HG03045 (cell line): ENCODE results near the gene USP17L18.
"Not testable (repeated sequence)": the region's sequence is repeated elsewhere in the genome, so short reads cannot be mapped to it uniquely, and the experiment has no call there.

Experiments used
- ATAC-seq: cut with Tn5 transposase; IDR thresholded peaks from one replicate; pipeline ENCODE4 v1.9.1; 2021; ENCODE audit warnings: mild to moderate bottlenecking, moderate library complexity; ENCODE audit not compliant: unreplicated experiment

The USP17L18 gene

DNA sequence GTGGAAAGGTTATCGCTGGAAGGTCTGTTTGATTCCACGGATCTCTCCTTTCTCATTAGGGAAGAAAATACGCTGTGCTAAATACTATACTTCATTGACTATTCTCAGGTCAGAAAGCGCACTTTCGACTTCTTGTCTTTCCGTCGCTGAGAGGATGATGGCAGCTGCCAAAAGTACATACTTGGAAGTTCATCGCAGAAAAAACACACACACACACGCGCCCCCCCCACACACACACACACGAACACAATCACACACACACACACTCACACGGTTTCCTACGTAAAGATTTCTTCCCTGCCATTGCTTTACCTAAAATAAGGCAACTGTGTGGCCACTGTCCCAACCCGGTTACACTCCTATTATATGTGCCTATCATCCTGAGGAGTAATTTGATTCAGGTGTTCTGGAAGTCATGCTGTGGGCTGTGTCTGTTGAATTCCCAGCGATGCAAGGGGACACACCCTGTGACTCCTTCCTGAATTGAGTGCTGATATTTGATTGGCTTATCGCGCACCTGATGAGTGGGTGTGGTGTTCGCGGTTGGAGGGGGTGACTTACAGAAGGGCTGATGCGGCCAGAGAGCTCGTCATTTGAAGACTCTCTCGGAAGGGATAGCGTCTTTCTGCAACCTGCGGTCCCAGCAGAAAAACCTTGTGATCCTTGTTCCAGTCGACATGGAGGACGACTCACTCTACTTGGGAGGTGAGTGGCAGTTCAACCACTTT is at the start of gene USP17L18:
Gene USP17L18 (plus strand): TSS at position 678 of the 728 bp plus-strand sequence. CDS start 0 bp downstream, at position 678.
- not testable (repeated sequence) for ATAC-seq

GRCh38 chr4:9210357-9210756 is 38.1 kb upstream of the USP17L18 start, which contains the start of gene USP17L10:
Gene USP17L10, plus strand, starts transcription at chr4:9210657. Its CDS starts 0 bp downstream, at chr4:9210657.
- not testable (repeated sequence) for ATAC-seq

DNA sequence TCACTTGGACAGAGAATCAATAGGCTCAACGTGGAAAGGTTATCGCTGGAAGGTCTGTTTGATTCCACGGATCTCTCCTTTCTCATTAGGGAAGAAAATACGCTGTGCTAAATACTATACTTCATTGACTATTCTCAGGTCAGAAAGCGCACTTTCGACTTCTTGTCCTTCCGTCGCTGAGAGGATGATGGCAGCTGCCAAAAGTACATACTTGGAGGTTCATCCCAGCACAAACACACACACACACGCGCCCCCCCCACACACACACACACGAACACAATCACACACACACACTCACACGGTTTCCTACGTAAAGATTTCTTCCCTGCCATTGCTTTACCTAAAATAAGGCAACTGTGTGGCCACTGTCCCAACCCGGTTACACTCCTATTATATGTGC is 33.7 kb upstream of the USP17L18 start:
- ATAC-seq, result not testable (repeated sequence)

GRCh38 chr4:9215105-9215504 is 33.3 kb upstream of the USP17L18 start, which contains the start of gene USP17L11:
Gene USP17L11, plus strand, starts transcription at chr4:9215405. Its CDS starts 0 bp downstream, at chr4:9215405.
- not testable (repeated sequence) for ATAC-seq

GRCh38 chr4:9219852-9220251 is 28.6 kb upstream of the USP17L18 start, which contains the start of gene USP17L12:
Gene USP17L12, plus strand, starts transcription at chr4:9220152. Its CDS starts 0 bp downstream, at chr4:9220152.
- ATAC-seq, result not testable (repeated sequence)

- not testable (repeated sequence) for ATAC-seq
Measured at GRCh38 chr4:9224596-9224995, 23.8 kb upstream of the USP17L18 start, which contains the start of gene USP17L13. Gene USP17L13, plus strand, starts transcription at chr4:9224896. Its CDS starts 0 bp downstream, at chr4:9224896.

DNA sequence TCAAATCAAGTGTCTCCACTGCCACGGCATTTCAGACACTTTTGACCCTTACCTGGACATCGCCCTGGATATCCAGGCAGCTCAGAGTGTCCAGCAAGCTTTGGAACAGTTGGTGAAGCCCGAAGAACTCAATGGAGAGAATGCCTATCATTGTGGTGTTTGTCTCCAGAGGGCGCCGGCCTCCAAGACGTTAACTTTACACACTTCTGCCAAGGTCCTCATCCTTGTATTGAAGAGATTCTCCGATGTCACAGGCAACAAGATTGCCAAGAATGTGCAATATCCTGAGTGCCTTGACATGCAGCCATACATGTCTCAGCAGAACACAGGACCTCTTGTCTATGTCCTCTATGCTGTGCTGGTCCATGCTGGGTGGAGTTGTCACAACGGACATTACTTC is 18.2 kb upstream of the USP17L18 start:
- ATAC-seq, result not testable (repeated sequence)

DNA sequence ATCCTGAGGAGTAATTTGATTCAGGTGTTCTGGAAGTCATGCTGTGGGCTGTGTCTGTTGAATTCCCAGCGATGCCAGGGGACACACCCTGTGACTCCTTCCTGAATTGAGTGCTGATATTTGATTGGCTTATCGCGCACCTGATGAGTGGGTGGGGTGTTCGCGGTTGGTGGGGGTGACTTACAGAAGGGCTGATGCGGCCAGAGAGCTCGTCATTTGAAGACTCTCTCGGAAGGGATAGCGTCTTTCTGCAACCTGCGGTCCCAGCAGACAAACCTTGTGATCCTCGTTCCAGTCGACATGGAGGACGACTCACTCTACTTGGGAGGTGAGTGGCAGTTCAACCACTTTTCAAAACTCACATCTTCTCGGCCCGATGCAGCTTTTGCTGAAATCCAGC is 14.3 kb upstream of the USP17L18 start, which contains the start of gene USP17L15:
Gene USP17L15 (plus strand): TSS at position 301 of the 400 bp plus-strand sequence. CDS start 0 bp downstream, at position 301.
- ATAC-seq, result not testable (repeated sequence)

DNA sequence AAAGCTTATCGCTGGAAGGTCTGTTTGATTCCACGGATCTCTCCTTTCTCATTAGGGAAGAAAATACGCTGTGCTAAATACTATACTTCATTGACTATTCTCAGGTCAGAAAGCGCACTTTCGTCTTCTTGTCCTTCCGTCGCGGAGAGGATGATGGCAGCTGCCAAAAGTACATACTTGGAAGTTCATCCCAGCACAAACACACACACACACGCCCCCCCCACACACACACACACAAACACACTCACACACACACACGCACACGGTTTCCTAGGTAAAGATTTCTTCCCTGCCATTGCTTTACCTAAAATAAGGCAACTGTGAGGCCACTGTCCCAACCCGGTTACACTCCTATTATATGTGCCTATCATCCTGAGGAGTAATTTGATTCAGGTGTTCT is 10.0 kb upstream of the USP17L18 start:
- not testable (repeated sequence) for ATAC-seq

- ATAC-seq, result not testable (repeated sequence)
Measured at GRCh38 chr4:9243579-9243978, 4.9 kb upstream of the USP17L18 start, which contains the start of gene USP17L17. Gene USP17L17, plus strand, starts transcription at chr4:9243879. Its CDS starts 0 bp downstream, at chr4:9243879.

DNA sequence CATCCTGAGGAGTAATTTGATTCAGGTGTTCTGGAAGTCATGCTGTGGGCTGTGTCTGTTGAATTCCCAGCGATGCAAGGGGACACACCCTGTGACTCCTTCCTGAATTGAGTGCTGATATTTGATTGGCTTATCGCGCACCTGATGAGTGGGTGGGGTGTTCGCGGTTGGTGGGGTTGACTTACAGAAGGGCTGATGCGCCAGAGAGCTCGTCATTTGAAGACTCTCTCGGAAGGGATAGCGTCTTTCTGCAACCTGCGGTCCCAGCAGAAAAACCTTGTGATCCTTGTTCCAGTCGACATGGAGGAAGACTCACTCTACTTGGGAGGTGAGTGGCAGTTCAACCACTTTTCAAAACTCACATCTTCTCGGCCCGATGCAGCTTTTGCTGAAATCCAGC is 4.6 kb downstream of the USP17L18 start, which contains the start of gene USP17L19:
Gene USP17L19 (plus strand): TSS at position 301 of the 400 bp plus-strand sequence. CDS start 0 bp downstream, at position 301.
- not testable (repeated sequence) for ATAC-seq

DNA sequence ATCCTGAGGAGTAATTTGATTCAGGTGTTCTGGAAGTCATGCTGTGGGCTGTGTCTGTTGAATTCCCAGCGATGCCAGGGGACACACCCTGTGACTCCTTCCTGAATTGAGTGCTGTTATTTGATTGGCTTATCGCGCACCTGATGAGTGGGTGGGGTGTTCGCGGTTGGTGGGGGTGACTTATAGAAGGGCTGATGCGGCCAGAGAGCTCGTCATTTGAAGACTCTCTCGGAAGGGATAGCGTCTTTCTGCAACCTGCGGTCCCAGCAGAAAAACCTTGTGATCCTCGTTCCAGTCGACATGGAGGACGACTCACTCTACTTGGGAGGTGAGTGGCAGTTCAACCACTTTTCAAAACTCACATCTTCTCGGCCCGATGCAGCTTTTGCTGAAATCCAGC is 9.4 kb downstream of the USP17L18 start, which contains the start of gene USP17L20:
Gene USP17L20 (plus strand): TSS at position 301 of the 400 bp plus-strand sequence. CDS start 0 bp downstream, at position 301.
- not testable (repeated sequence) for ATAC-seq

GRCh38 chr4:9262572-9262971 is 14.1 kb downstream of the USP17L18 start, which contains the start of gene USP17L21:
Gene USP17L21, plus strand, starts transcription at chr4:9262872. Its CDS starts 0 bp downstream, at chr4:9262872.
- not testable (repeated sequence) for ATAC-seq

DNA sequence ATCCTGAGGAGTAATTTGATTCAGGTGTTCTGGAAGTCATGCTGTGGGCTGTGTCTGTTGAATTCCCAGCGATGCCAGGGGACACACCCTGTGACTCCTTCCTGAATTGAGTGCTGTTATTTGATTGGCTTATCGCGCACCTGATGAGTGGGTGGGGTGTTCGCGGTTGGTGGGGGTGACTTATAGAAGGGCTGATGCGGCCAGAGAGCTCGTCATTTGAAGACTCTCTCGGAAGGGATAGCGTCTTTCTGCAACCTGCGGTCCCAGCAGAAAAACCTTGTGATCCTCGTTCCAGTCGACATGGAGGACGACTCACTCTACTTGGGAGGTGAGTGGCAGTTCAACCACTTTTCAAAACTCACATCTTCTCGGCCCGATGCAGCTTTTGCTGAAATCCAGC is 18.9 kb downstream of the USP17L18 start, which contains the start of gene USP17L22:
Gene USP17L22 (plus strand): TSS at position 301 of the 400 bp plus-strand sequence. CDS start 0 bp downstream, at position 301.
- not testable (repeated sequence) for ATAC-seq

GRCh38 chr4:9271719-9272118 is 23.3 kb downstream of the USP17L18 start:
- not testable (repeated sequence) for ATAC-seq
